ENCODE data around the gene PPP3CA.

Gene PPP3CA

DNA sequence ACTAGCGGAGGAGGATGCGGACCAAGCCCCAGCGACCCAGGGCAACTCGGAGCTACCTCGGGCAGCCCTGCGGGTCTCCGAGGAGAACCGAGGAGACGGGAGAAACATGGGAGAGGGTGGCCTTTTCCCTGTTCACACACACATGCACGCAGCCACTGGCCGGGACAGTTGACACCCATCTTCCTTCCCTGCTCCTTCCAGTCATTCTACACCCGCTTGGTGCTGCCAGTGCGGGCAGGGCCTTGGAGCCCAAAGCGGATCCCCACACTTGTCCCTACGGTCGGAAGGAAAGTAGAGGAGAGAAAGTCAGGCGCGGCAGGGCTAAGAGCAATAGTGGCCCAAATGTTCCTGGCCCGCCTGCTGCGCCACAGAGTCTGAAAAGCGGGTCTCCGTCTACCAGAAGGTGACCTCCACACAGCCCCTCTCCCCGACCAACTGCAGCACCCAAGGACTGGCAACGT, 1.1 kb upstream of the PPP3CA start:
- Histone ChIP-seq H3K4ac (ENCODE audit: low read depth, low read length) (no peak overlapping the region), H4K5ac (ENCODE audit: low read length) (no peak overlapping the region)

DNA sequence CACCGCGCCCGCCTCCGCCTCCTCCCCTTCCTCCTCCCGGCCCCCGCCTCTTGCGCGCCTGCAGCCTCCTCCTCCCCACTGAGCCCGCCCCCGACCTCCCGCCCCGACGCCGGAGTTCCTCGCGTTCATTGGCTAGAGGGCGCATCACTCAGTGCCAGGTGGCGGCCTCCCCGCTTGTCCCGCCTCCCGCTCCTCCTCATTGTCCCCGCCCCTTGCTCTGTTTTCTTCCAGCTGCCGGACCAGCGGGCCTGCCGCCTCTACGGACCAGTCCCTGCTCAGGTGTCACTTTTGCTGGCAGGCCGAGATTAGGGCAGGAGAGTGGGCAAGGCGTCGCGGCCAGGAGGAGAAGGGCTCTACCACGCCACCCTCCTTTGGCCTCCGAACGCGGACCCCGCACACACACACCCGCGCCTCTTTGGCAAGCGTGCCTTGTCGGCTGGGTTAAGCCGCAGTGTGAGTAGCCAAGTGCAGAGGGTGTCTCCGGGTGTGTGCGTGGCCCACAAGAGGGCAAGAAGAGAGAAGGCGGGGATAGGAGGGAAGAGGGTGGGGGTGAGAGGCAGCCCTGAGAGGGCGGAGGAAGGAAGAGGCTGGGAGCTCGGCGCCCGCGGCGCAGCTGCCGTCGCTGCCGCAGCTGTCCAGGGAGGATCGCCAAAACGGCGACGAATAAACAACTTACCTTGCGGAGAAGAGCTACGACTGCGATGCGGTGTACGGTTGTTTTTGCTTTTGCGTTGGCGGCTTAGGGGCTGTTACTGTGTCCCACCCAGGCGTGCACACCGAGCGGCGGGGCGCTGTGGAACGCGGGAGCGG, 436 bp upstream of the PPP3CA start:
- H2BK15ac ChIP-seq (replicated peaks; ENCODE audit: low read depth) = no peak overlapping the region
- H3K9ac ChIP-seq (ENCODE audit: low read length) = peak overlapping the region; percentile 86
- H3K4me3 ChIP-seq (ENCODE audit: low read length) = peak overlapping the region; percentile 43
- no peak overlapping the region for H3K23ac ChIP-seq (ENCODE audit: low read length)
- peak overlapping the region; percentile 74 for H3K27ac ChIP-seq (ENCODE audit: low read depth, low read length)
- no CpG with 5 or more reads among the region's 71 CpGs for WGBS (ENCODE audit: extremely low coverage, insufficient coverage, low lambda C conversion rate)
- peak; percentile 98 for DNase-seq
- H2BK120ac ChIP-seq (ENCODE audit: low read depth, low read length) = no peak overlapping the region
- peaks cover 11% of the 10 kb centered on the region for H3K79me2 ChIP-seq (ENCODE audit: control insufficient read depth, insufficient read depth, low read length)
- H3K27me3 ChIP-seq (ENCODE audit: insufficient read depth, low read length, poor library complexity) = no peaks in the 10 kb centered on the region
- no peak overlapping the region for H4K5ac ChIP-seq (ENCODE audit: low read length)
- H3K18ac ChIP-seq (ENCODE audit: low read length) = no peak overlapping the region
- no peaks in the 10 kb centered on the region for H3K36me3 ChIP-seq (ENCODE audit: control insufficient read depth, insufficient read depth, low read length)
- H2AK5ac ChIP-seq (ENCODE audit: low read length) = no peak overlapping the region
- H4K8ac ChIP-seq (ENCODE audit: low read depth, low read length) = no peak overlapping the region
- H2BK5ac ChIP-seq (ENCODE audit: low read length) = peak overlapping the region; percentile 62
- no peak overlapping the region for H3K4ac ChIP-seq (ENCODE audit: low read depth, low read length)
- peak overlapping the region; percentile 89 for H3K4me2 ChIP-seq (ENCODE audit: low read length)
- H3K4me1 ChIP-seq (ENCODE audit: control insufficient read depth, low read depth, low read length) = no peaks in the 10 kb centered on the region
- peaks cover 2% of the 10 kb centered on the region for H3K79me1 ChIP-seq (ENCODE audit: low read length)
- peak overlapping the region; percentile 84 for H3K56ac ChIP-seq (ENCODE audit: low read length)

More for the DNA sequence above, 1.1 kb upstream of the PPP3CA start:
- peaks cover 7% of the 10 kb centered on the region for H3K79me2 ChIP-seq (ENCODE audit: control insufficient read depth, insufficient read depth, low read length)
- no peak overlapping the region for H3K18ac ChIP-seq (ENCODE audit: low read length)
- peak overlapping the region; percentile 86 for H3K9ac ChIP-seq (ENCODE audit: low read length)
- no peak for DNase-seq
- peaks cover 2% of the 10 kb centered on the region for H3K79me1 ChIP-seq (ENCODE audit: low read length)
- H2BK120ac ChIP-seq (ENCODE audit: low read depth, low read length) = no peak overlapping the region
- no peak overlapping the region for H4K8ac ChIP-seq (ENCODE audit: low read depth, low read length)
- WGBS (ENCODE audit: extremely low coverage, insufficient coverage, low lambda C conversion rate) = no CpG with 5 or more reads among the region's 24 CpGs
- H3K4me1 ChIP-seq (ENCODE audit: control insufficient read depth, low read depth, low read length) = no peaks in the 10 kb centered on the region
- no peak overlapping the region for H2AK5ac ChIP-seq (ENCODE audit: low read length)
- H3K4me3 ChIP-seq (ENCODE audit: low read length) = peak overlapping the region; percentile 43
- H2BK15ac ChIP-seq (replicated peaks; ENCODE audit: low read depth) = no peak overlapping the region
- peak overlapping the region; percentile 84 for H3K56ac ChIP-seq (ENCODE audit: low read length)
- H3K36me3 ChIP-seq (ENCODE audit: control insufficient read depth, insufficient read depth, low read length) = no peaks in the 10 kb centered on the region
- no peak overlapping the region for H2BK5ac ChIP-seq (ENCODE audit: low read length)
- peak overlapping the region; percentile 74 for H3K27ac ChIP-seq (ENCODE audit: low read depth, low read length)
- peak overlapping the region; percentile 81 for H3K23ac ChIP-seq (ENCODE audit: low read length)
- no peaks in the 10 kb centered on the region for H3K27me3 ChIP-seq (ENCODE audit: insufficient read depth, low read length, poor library complexity)
- H3K4me2 ChIP-seq (ENCODE audit: low read length) = peak overlapping the region; percentile 89

DNA sequence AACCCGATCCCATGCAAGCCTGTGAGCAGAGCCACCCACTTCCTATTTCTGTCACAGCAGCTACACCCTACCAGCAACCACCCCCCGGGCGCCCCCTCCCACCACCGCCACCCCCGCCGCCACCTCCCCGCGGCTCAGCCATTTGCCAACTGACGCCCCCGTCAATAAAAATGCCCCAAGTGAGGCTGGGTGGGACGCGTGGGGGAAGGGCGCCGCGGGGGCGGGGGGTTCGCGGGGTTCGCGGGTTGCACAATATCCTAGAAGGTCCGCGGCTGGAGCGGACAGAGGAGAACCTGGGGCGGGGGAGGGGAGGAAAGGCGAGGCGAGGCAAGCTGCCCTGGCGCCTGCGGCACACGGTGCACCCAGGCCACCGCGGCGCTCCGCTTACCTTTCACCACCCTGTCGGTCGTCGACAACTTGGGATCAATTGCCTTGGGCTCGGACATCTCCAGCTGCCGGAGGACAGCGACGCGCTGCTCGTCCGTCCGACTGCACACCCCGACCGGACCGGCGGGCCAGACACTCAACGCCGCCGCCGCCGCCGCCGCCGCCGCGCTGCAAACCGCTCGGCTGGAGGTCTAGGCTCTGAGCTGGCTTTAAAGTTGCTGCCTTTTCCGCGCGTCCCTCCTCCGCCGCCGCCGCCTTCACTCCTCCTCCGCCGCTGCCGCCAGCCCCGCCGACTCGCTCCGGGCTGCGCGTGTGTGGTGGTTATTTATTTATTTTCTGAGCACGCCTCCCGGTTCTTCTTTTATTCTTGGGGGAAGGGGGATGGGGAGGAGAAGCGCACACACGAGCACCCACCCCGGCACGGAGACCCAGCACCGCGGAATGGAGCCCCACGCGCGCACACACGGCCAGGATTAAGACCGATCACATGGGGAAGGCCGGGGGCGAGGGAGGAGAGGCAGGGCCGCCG, 717 bp downstream of the PPP3CA start:
- peak overlapping the region; percentile 48 for H3K23ac ChIP-seq (ENCODE audit: low read length)
- peak overlapping the region; percentile 10 for H3K4ac ChIP-seq (ENCODE audit: low read depth, low read length)
- H3K79me1 ChIP-seq (ENCODE audit: low read length) = peaks cover 2% of the 10 kb centered on the region
- H2BK120ac ChIP-seq (ENCODE audit: low read depth, low read length) = no peak overlapping the region
- peak overlapping the region; percentile 76 for H3K9ac ChIP-seq (ENCODE audit: low read length)
- H3K18ac ChIP-seq (ENCODE audit: low read length) = peak overlapping the region; percentile 77
- peak overlapping the region; percentile 92 for H3K56ac ChIP-seq (ENCODE audit: low read length)
- H2BK5ac ChIP-seq (ENCODE audit: low read length) = no peak overlapping the region
- no peak overlapping the region for H2AK5ac ChIP-seq (ENCODE audit: low read length)
- no peaks in the 10 kb centered on the region for H3K4me1 ChIP-seq (ENCODE audit: control insufficient read depth, low read depth, low read length)
- no peaks in the 10 kb centered on the region for H3K27me3 ChIP-seq (ENCODE audit: insufficient read depth, low read length, poor library complexity)
- H3K36me3 ChIP-seq (ENCODE audit: control insufficient read depth, insufficient read depth, low read length) = no peaks in the 10 kb centered on the region
- peaks cover 11% of the 10 kb centered on the region for H3K79me2 ChIP-seq (ENCODE audit: control insufficient read depth, insufficient read depth, low read length)
- no peak overlapping the region for H2BK15ac ChIP-seq (replicated peaks; ENCODE audit: low read depth)
- H4K8ac ChIP-seq (ENCODE audit: low read depth, low read length) = no peak overlapping the region
- peak overlapping the region; percentile 66 for H3K27ac ChIP-seq (ENCODE audit: low read depth, low read length)
- peak; percentile 70 for DNase-seq
- WGBS (ENCODE audit: extremely low coverage, insufficient coverage, low lambda C conversion rate) = no CpG with 5 or more reads among the region's 93 CpGs
- peak overlapping the region; percentile 62 for H3K4me3 ChIP-seq (ENCODE audit: low read length)
- no peak overlapping the region for H4K5ac ChIP-seq (ENCODE audit: low read length)
- H3K4me2 ChIP-seq (ENCODE audit: low read length) = peak overlapping the region; percentile 42

GRCh38 chr4:101345596-101346350, 1.6 kb downstream of the PPP3CA start:
- no peak overlapping the region for H4K8ac ChIP-seq (ENCODE audit: low read depth, low read length)
- H2BK120ac ChIP-seq (ENCODE audit: low read depth, low read length) = no peak overlapping the region
- H3K9ac ChIP-seq (ENCODE audit: low read length) = peak overlapping the region; percentile 46
- H3K4me3 ChIP-seq (ENCODE audit: low read length) = peak overlapping the region; percentile 53
- no peak overlapping the region for H2BK15ac ChIP-seq (replicated peaks; ENCODE audit: low read depth)
- no peaks in the 10 kb centered on the region for H3K4me1 ChIP-seq (ENCODE audit: control insufficient read depth, low read depth, low read length)
- H3K79me2 ChIP-seq (ENCODE audit: control insufficient read depth, insufficient read depth, low read length) = peaks cover 14% of the 10 kb centered on the region
- peak; percentile 81 for DNase-seq
- H3K27ac ChIP-seq (ENCODE audit: low read depth, low read length) = no peak overlapping the region
- no peaks in the 10 kb centered on the region for H3K36me3 ChIP-seq (ENCODE audit: control insufficient read depth, insufficient read depth, low read length)
- H2AK5ac ChIP-seq (ENCODE audit: low read length) = no peak overlapping the region
- peak overlapping the region; percentile 6 for H3K18ac ChIP-seq (ENCODE audit: low read length)
- H3K56ac ChIP-seq (ENCODE audit: low read length) = peak overlapping the region; percentile 77
- H3K4me2 ChIP-seq (ENCODE audit: low read length) = peak overlapping the region; percentile 42
- H3K79me1 ChIP-seq (ENCODE audit: low read length) = peaks cover 2% of the 10 kb centered on the region
- no peak overlapping the region for H4K5ac ChIP-seq (ENCODE audit: low read length)
- no peak overlapping the region for H2BK5ac ChIP-seq (ENCODE audit: low read length)
- no CpG with 5 or more reads among the region's 45 CpGs for WGBS (ENCODE audit: extremely low coverage, insufficient coverage, low lambda C conversion rate)
- no peaks in the 10 kb centered on the region for H3K27me3 ChIP-seq (ENCODE audit: insufficient read depth, low read length, poor library complexity)
- no peak overlapping the region for H3K23ac ChIP-seq (ENCODE audit: low read length)
- H3K4ac ChIP-seq (ENCODE audit: low read depth, low read length) = peak overlapping the region; percentile 10

- H2BK15ac ChIP-seq (replicated peaks; ENCODE audit: low read depth) = no peak overlapping the region
- H3K9ac ChIP-seq (ENCODE audit: low read length) = peak overlapping the region; percentile 23
- H3K27me3 ChIP-seq (ENCODE audit: insufficient read depth, low read length, poor library complexity) = no peaks in the 10 kb centered on the region
- H3K4ac ChIP-seq (ENCODE audit: low read depth, low read length) = no peak overlapping the region
- WGBS (ENCODE audit: extremely low coverage, insufficient coverage, low lambda C conversion rate) = no CpG with 5 or more reads among the region's 3 CpGs
- no peak overlapping the region for H2BK120ac ChIP-seq (ENCODE audit: low read depth, low read length)
- H3K4me2 ChIP-seq (ENCODE audit: low read length) = peak overlapping the region; percentile 19
- no peak overlapping the region for H3K18ac ChIP-seq (ENCODE audit: low read length)
- H2BK5ac ChIP-seq (ENCODE audit: low read length) = no peak overlapping the region
- H3K56ac ChIP-seq (ENCODE audit: low read length) = peak overlapping the region; percentile 77
- H4K8ac ChIP-seq (ENCODE audit: low read depth, low read length) = no peak overlapping the region
- no peak for DNase-seq
- no peak overlapping the region for H4K5ac ChIP-seq (ENCODE audit: low read length)
- H3K36me3 ChIP-seq (ENCODE audit: control insufficient read depth, insufficient read depth, low read length) = no peaks in the 10 kb centered on the region
- H3K4me3 ChIP-seq (ENCODE audit: low read length) = peak overlapping the region; percentile 16
- no peak overlapping the region for H3K27ac ChIP-seq (ENCODE audit: low read depth, low read length)
- H2AK5ac ChIP-seq (ENCODE audit: low read length) = no peak overlapping the region
- H3K23ac ChIP-seq (ENCODE audit: low read length) = no peak overlapping the region
- H3K4me1 ChIP-seq (ENCODE audit: control insufficient read depth, low read depth, low read length) = no peaks in the 10 kb centered on the region
- peaks cover 14% of the 10 kb centered on the region for H3K79me2 ChIP-seq (ENCODE audit: control insufficient read depth, insufficient read depth, low read length)
- peaks cover 2% of the 10 kb centered on the region for H3K79me1 ChIP-seq (ENCODE audit: low read length)
Observed at GRCh38 chr4:101345271-101345595, 2.1 kb downstream of the PPP3CA start.
